Uterus (tissue), 4 donors: Measurements from ENCODE around the gene ZAR1L. TPM values are rescaled to one million over a fixed set of nuclear protein-coding genes. Genes with fewer than 3 reads are reported as not detected.
A peak's percentile ranks its signal among the peaks of the same experiment; 100 is the strongest.

Experiments
- DNase-seq, 2 donors: peaks; one replicate each; pipeline ENCODE4 v3.0.0-alpha.2; 2019 to 2020
- H3K27ac ChIP-seq, 2 donors: fragments of 200-600 bp; sonication (generic); 1 replicate in 1 of 2; 2 replicates in 1 of 2; pipeline ENCODE4 v1.5.1; 2016 to 2018
- H3K27me3 ChIP-seq, 2 donors: fragments of 200-600 bp; sonication (generic); one replicate each; pipeline ENCODE4 v1.5.1; 2018 to 2019; ENCODE audit warnings: control low read depth in 1 of 2
- H3K36me3 ChIP-seq, 2 donors: fragments of 200-600 bp; sonication (generic); one replicate each; pipeline ENCODE4 v1.5.1; 2019; ENCODE audit warnings: control low read depth in 1 of 2
- H3K4me1 ChIP-seq, 2 donors: fragments of 200-600 bp; sonication (generic); one replicate each; pipeline ENCODE4 v1.5.1; 2018 to 2019; ENCODE audit warnings: control low read depth in 1 of 2
- H3K4me3 ChIP-seq, 2 donors: fragments of 200-600 bp; sonication (generic); 1 replicate in 1 of 2; 2 replicates in 1 of 2; pipeline ENCODE4 v1.5.1; 2018 to 2019; ENCODE audit warnings: mild to moderate bottlenecking in 1 of 2
- H3K9me3 ChIP-seq, 2 donors: fragments of 200-600 bp; sonication (generic); one replicate each; pipeline ENCODE4 v1.5.1; 2019; ENCODE audit warnings: control low read depth in 1 of 2
- POLR2A ChIP-seq, 2 donors: fragments of 450-650 bp; IDR thresholded peaks; one replicate each; pipeline ENCODE4 v1.6.1; 2016; ENCODE audit warnings: antibody characterized with exemption in 2 of 2, mild to moderate bottlenecking in 1 of 2, moderate library complexity in 1 of 2
- intact Hi-C: fragments of 100-400 bp; cut with DNase I; formaldehyde crosslinking; loops from one replicate; pipeline ENCODE4 v1.15.1; 2023; ENCODE audit warnings: low total_unique reads
- total RNA-seq, 4 donors: library from RNA; depleted of rRNA in 3 of 4; stranded (reverse); fragments of >200 nt in 3 of 4; gene quantifications; one replicate each; pipeline versions ENCODE4 v1.1.0 to v1.2.4, GENCODE V29; 2014 to 2023
- TF ChIP-seq, protein P1 (sequence below), 4 experiments: fragments of 200-600 bp in 2 of 4; fragments of 450-650 bp in 2 of 4; sonication (generic) in 2 of 4; IDR thresholded peaks; one replicate each; pipeline ENCODE4 v1.5.1; 2016 to 2019; ENCODE audit warnings: antibody characterized with exemption in 4 of 4, mild to moderate bottlenecking in 2 of 4, moderate library complexity in 1 of 4
- donor health status: DM: yes; HTN: yes; CAD: no.

Gene ZAR1L
- total RNA-seq, 4 donors from 2014 or later: not detected

DNA sequence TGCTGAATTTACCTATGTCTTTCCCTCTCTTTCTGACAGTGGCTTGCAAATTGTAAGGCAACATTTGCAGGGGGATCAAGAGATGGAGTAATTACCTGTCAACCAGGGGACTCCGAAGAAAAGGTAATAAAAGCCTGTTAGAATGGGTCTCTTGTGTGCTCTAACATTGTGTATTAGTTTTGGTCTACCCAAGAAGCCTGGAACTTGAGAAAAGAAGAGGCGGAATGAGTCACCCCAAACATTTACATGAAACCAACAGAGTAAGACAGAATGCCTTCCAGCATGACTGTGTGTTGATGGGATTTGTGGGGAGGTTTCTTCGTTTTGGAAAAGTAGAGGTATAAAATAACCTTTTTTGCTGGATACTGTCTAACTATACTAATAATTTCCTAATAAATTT, 36.7 kb downstream of the ZAR1L start:
- intact Hi-C loops: no loop called here
- no peaks in the 10 kb centered on the region for H3K4me1 ChIP-seq
- H3K9me3 ChIP-seq: no peaks in the 10 kb centered on the region
- H3K27me3 ChIP-seq: no peaks in the 10 kb centered on the region
- H3K27ac ChIP-seq: no peak overlapping the region
- H3K36me3 ChIP-seq: no peaks in the 10 kb centered on the region
- TF ChIP-seq, protein P1, sequence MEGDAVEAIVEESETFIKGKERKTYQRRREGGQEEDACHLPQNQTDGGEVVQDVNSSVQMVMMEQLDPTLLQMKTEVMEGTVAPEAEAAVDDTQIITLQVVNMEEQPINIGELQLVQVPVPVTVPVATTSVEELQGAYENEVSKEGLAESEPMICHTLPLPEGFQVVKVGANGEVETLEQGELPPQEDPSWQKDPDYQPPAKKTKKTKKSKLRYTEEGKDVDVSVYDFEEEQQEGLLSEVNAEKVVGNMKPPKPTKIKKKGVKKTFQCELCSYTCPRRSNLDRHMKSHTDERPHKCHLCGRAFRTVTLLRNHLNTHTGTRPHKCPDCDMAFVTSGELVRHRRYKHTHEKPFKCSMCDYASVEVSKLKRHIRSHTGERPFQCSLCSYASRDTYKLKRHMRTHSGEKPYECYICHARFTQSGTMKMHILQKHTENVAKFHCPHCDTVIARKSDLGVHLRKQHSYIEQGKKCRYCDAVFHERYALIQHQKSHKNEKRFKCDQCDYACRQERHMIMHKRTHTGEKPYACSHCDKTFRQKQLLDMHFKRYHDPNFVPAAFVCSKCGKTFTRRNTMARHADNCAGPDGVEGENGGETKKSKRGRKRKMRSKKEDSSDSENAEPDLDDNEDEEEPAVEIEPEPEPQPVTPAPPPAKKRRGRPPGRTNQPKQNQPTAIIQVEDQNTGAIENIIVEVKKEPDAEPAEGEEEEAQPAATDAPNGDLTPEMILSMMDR (IDR thresholded peaks at IDR 0.05): no peak
- TF ChIP-seq POLR2A (IDR thresholded peaks at IDR 0.05): no peak
- no peak overlapping the region for H3K4me3 ChIP-seq
- no peak for DNase-seq

DNA sequence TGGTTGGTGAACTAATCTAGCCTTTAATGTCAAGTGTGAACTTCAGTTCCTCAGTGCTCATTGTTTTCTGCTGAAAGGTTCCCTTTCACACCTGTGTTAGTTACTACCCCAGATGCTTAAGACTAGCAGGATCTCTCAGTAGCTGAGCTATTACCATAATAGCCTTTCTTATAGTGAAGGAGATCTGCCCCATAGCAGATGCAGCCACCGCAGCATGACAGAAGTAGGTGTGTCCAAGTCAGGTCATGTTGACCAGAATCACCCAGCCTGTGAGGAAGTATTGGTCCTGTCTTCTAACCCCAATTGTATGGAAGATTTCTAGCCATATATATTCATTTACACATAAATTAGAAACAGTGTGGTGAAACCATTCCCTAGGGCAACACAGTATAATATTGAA, 37.3 kb downstream of the ZAR1L start:
- no peak for TF ChIP-seq POLR2A (IDR thresholded peaks at IDR 0.05)
- TF ChIP-seq, protein P1 (IDR thresholded peaks at IDR 0.05): no peak
- H3K27ac ChIP-seq: no peak overlapping the region
- intact Hi-C loops: no loop called here

DNA sequence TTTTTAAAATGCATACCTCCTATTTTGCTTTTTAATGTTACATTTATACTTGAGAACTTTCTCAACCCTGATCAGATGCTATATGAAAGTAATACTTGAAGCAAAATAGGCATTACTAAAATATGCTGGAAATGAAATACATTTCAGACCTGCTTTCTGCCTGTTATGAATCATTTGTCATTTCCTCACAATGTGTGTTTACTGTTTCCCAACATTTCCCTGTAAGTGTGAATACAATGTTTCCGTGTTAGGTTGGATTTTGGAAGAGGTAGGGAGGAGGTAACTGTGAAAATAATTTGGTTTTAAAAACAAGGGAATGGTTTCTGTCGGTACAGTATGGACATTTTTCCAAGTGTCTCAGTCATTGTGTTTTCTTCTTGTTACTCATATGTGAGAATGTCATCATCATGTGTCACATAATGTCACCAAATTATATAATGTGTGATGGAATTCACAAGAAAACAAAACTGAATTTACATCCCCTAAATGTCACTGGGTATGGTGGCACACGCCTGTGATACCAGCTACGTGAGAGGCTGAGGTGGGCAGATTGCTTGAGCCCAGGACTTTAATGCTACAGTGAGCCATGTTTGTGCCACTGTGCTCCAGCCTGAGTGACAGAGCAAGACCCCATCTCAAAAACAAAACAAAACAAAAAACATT, 43.0 kb downstream of the ZAR1L start:
- no peak for DNase-seq
- H3K36me3 ChIP-seq: no peaks in the 10 kb centered on the region
- peak overlapping the region in 1 of 2 donors; percentile 38 for H3K27ac ChIP-seq
- intact Hi-C loops: no loop called here
- TF ChIP-seq, protein P1 (IDR thresholded peaks at IDR 0.05): no peak
- no peak for TF ChIP-seq POLR2A (IDR thresholded peaks at IDR 0.05)
- H3K4me3 ChIP-seq: no peak overlapping the region
- no peaks in the 10 kb centered on the region for H3K4me1 ChIP-seq
- no peaks in the 10 kb centered on the region for H3K9me3 ChIP-seq
- no peaks in the 10 kb centered on the region for H3K27me3 ChIP-seq

More for the DNA sequence above, 37.3 kb downstream of the ZAR1L start:
- no peak overlapping the region for H3K4me3 ChIP-seq
- H3K36me3 ChIP-seq: no peaks in the 10 kb centered on the region
- H3K9me3 ChIP-seq: no peaks in the 10 kb centered on the region
- H3K27me3 ChIP-seq: no peaks in the 10 kb centered on the region
- H3K4me1 ChIP-seq: no peaks in the 10 kb centered on the region
- no peak for DNase-seq

DNA sequence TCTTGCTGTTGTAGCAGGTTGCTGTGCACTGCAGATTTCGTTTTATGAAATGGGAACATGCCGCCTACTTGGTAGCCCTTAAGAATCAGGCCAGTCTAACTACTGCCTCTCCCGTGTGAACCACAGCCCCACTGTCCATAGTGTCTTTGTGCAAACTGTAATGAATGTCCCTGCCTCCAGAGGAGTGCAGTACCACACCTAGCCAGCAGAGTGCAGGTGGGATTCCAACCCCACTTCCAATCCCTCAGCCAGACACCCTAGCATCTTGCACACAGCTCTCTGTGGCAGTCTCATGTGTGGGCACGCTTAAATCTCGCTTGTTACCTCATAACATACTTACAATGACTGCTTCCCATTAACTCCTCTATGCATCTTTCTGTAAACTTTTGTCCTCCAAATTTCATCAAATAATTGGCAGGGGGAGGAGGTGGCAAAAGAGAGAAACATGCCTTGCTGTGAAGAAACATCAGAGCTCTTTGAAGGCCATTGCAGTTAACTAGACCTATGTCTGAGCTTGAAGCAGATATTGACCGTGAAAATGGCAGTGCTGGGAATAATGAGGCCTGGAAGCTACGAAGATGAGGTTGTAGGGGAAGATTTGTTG, 47.2 kb downstream of the ZAR1L start:
- H3K36me3 ChIP-seq: no peaks in the 10 kb centered on the region
- no peaks in the 10 kb centered on the region for H3K27me3 ChIP-seq
- TF ChIP-seq, protein P1 (IDR thresholded peaks at IDR 0.05): peak in 2 of 4 experiments; percentile 15 to 36
- no peak for TF ChIP-seq POLR2A (IDR thresholded peaks at IDR 0.05)
- DNase-seq: no peak
- H3K4me3 ChIP-seq: no peak overlapping the region
- H3K4me1 ChIP-seq: no peaks in the 10 kb centered on the region
- H3K9me3 ChIP-seq: no peaks in the 10 kb centered on the region
- no peak overlapping the region for H3K27ac ChIP-seq
- intact Hi-C loops: no loop called here

DNA sequence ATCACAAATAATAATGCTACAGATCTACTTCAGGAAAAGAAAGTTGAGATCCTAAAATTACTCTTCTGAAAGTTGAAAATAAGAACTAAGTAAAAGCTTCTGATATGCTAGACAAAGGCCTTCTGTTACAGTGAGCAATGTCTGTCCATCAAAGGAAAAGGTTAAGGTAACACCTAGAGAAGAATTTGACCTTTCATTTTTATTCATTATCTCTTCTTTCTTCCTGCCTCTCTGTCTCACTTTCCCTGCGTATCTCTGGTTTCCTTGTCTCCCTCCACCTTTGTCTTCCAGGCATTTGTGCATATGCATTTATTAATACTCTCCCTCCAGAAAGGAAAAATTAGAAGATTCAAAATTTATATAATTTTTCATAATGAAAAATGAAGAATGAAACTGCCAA, 49.0 kb downstream of the ZAR1L start:
- H3K27me3 ChIP-seq: no peaks in the 10 kb centered on the region
- peak overlapping the region in 1 of 2 donors; percentile 88 for H3K27ac ChIP-seq
- H3K36me3 ChIP-seq: no peaks in the 10 kb centered on the region
- no peaks in the 10 kb centered on the region for H3K9me3 ChIP-seq
- intact Hi-C loops: no loop called here
- no peak overlapping the region for H3K4me3 ChIP-seq
- H3K4me1 ChIP-seq: no peaks in the 10 kb centered on the region
- DNase-seq: no peak
- no peak for TF ChIP-seq POLR2A (IDR thresholded peaks at IDR 0.05)
